Left cardiac atrium (tissue), 4 donors: Measurements from ENCODE around the gene IFIT2. TPM values are rescaled to one million over a fixed set of nuclear protein-coding genes. Genes with fewer than 3 reads are reported as not detected.
A peak's percentile ranks its signal among the peaks of the same experiment; 100 is the strongest.
"Not testable (repeated sequence)": the region's sequence is repeated elsewhere in the genome, so short reads cannot be mapped to it uniquely, and the experiment has no call there.

Experiments used
- ATAC-seq, 2 donors: fragments of 200-7000 bp; cut with Tn5 transposase; one replicate each; pipeline ENCODE4 v1.9.1; 2020; ENCODE audit warnings: mild to moderate bottlenecking in 2 of 2, moderate library complexity in 2 of 2
- DNase-seq: peaks from one replicate; pipeline ENCODE4 v3.0.0-alpha.2; 2020
- intact Hi-C, 2 donors: fragments of 100-400 bp; cut with DNase I; formaldehyde crosslinking; loops; one replicate each; pipeline versions ENCODE4 v1.14.1 to v1.15.1; 2022 to 2023
- total RNA-seq, 2 donors: library from RNA; stranded (reverse); fragmentation: NEBNext Ultra II Directional; extraction: Animal tissue kit (Norgen Biotek cat#: 25700); gene quantifications; one replicate each; pipeline ENCODE4 v1.2.1, GENCODE V29; 2021
- donor health status: DM: no; HTN: yes; CAD: no.
- donor health status: DM: no; HTN: yes; CAD: no; lungs with severe emphysema.
- donor health status: DM: yes; HTN: yes; CAD: no.
- donor health status: Dilated cardiomyopathy.

IFIT2 gene
- total RNA-seq, 2 donors from 2014 or later = 3.5 to 4.6 TPM

- DNase-seq (no peak), ATAC-seq (no peak)
- intact Hi-C loops = no loop called here
These were observed 2.6 kb downstream of the IFIT2 start for GRCh38 chr10:89304446-89304845.

GRCh38 chr10:89304925-89305324, 3.1 kb downstream of the IFIT2 start:
- no peak for ATAC-seq
- DNase-seq = no peak
- intact Hi-C loops = no loop called here

- ATAC-seq (no peak), DNase-seq (no peak)
- intact Hi-C loops = no loop called here
These were observed 4.1 kb downstream of the IFIT2 start for GRCh38 chr10:89305766-89306433.

- DNase-seq (no peak), ATAC-seq (no peak)
- intact Hi-C loops = no loop called here
These were observed 4.8 kb downstream of the IFIT2 start for GRCh38 chr10:89306434-89307268.

GRCh38 chr10:89307269-89307577, 5.4 kb downstream of the IFIT2 start:
- ATAC-seq (no peak), DNase-seq (no peak)
- intact Hi-C loops = no loop called here

- intact Hi-C loops = no loop called here
- no peak for DNase-seq
- no peak for ATAC-seq
These were observed 6.4 kb downstream of the IFIT2 start for GRCh38 chr10:89308266-89308665.

GRCh38 chr10:89308736-89309135, 6.9 kb downstream of the IFIT2 start:
- DNase-seq (no peak), ATAC-seq (no peak)
- intact Hi-C loops = no loop called here

- no peak for ATAC-seq
- intact Hi-C loops = no loop called here
These were observed 7.6 kb downstream of the IFIT2 start for GRCh38 chr10:89309156-89310055.

GRCh38 chr10:89310056-89310893, 8.4 kb downstream of the IFIT2 start:
- intact Hi-C loops = no loop called here
- no peak for DNase-seq
- ATAC-seq = peak in 1 of 2 donors; percentile 38

More at GRCh38 chr10:89309156-89310055, 7.6 kb downstream of the IFIT2 start:
- no peak for DNase-seq

- no peak for ATAC-seq
- no peak for DNase-seq
These were observed 11.1 kb downstream of the IFIT2 start for GRCh38 chr10:89312973-89313372.

GRCh38 chr10:89314676-89315075, 12.8 kb downstream of the IFIT2 start:
- no peak for DNase-seq
- no peak for ATAC-seq
- intact Hi-C loops = no loop called here

More at GRCh38 chr10:89312973-89313372, 11.1 kb downstream of the IFIT2 start:
- intact Hi-C loops = no loop called here

- DNase-seq, ATAC-seq, intact Hi-C loops: not testable (repeated sequence)
These were observed 16.2 kb downstream of the IFIT2 start for GRCh38 chr10:89318047-89318446.

- ATAC-seq, DNase-seq, intact Hi-C loops: not testable (repeated sequence)
These were observed 23.2 kb downstream of the IFIT2 start for GRCh38 chr10:89325081-89325480.

- intact Hi-C loops, ATAC-seq, DNase-seq: not testable (repeated sequence)
These were observed 24.0 kb downstream of the IFIT2 start for GRCh38 chr10:89325856-89326255.

- intact Hi-C loops = no loop called here
- ATAC-seq (peak; percentile 92 to 96), DNase-seq (peak; percentile 79)
These were observed 26.1 kb downstream of the IFIT2 start, which contains the start of gene IFIT3 for GRCh38 chr10:89327803-89328441. TSS of gene IFIT3 (plus strand) at chr10:89327997. CDS start at chr10:89328074, 77 bp downstream.

GRCh38 chr10:89329151-89329550, 27.3 kb downstream of the IFIT2 start:
- intact Hi-C loops = no loop called here
- no peak for DNase-seq

GRCh38 chr10:89330014-89330413, 28.2 kb downstream of the IFIT2 start:
- ATAC-seq = not testable (repeated sequence)

More at GRCh38 chr10:89329151-89329550, 27.3 kb downstream of the IFIT2 start:
- ATAC-seq = no peak

More at GRCh38 chr10:89330014-89330413, 28.2 kb downstream of the IFIT2 start:
- intact Hi-C loops, DNase-seq: not testable (repeated sequence)
